ENCODE results near the gene DUSP15. TPM values are rescaled to one million over a fixed set of nuclear protein-coding genes. Genes with fewer than 3 reads are reported as not detected.

DUSP15 gene
- total RNA-seq, 1 experiment from 2014 or later = not detected

DNA sequence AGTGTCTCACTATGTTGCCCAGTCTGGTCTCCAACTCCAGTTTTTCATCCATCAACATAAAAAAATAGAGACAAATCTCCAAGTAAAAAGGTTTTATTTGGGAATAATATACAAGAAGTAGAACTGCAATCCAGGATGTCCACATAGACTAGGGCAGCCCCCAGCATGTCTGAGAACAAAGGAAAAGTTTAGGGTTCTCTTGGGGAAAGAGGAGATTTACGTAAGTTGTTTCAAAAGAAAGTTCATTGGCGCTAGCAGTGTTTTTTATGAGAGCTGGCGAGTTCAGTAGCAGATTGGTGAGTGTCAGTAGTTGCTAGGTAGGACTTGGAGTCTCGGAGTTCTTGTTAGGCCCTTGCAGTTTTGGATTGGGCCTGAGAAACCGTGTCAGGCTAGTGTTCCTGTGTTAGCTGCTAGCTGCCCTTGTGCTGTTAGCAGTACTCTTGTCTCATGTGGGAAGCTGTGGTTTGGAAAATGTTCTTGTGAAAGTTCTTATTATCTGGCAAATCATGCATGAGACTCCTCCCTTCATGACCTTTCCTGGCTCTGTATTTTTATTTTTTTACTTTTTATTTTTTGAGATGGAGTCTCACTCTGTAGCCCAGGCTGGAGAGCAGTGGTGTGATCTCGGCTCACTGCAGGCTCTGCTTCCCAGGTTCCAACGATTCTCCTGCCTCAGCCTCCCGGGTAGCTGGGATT lies 24.8 kb upstream of the DUSP15 start:
- Histone ChIP-seq H4K20me1 (ENCODE audit: insufficient read depth) (no peaks in the 10 kb centered on the region), H3K4me2 (ENCODE audit: low read length) (no peak overlapping the region), H3K27ac (ENCODE audit: low read depth, low read length) (no peak overlapping the region), H3K36me3 (ENCODE audit: control insufficient read depth in 1 of 2, insufficient read depth in 2 of 2, low read length in 2 of 2) (no peaks in the 10 kb centered on the region), H2AFZ (ENCODE audit: low read depth, low read length, poor library complexity, severe bottlenecking) (peak overlapping the region; percentile 86), H3K9me2 (ENCODE audit: insufficient read depth) (no peaks in the 10 kb centered on the region), H3K4me1 (ENCODE audit: control insufficient read depth in 1 of 2, insufficient read depth in 2 of 2, low read length in 2 of 2) (no peaks in the 10 kb centered on the region), H3K4me3 (replicated peaks in 1 of 2; ENCODE audit: low read depth in 1 of 2, low read length in 2 of 2) (no peak overlapping the region), H3K9me3 (ENCODE audit: control insufficient read depth in 1 of 2, insufficient read depth in 1 of 2, low read depth in 1 of 2, low read length in 2 of 2) (no peaks in the 10 kb centered on the region), H3K79me2 (ENCODE audit: insufficient read depth, low read length) (no peaks in the 10 kb centered on the region), H3K9ac (ENCODE audit: low read length) (no peak overlapping the region), H3K27me3 (ENCODE audit: insufficient read depth, low read length) (no peaks in the 10 kb centered on the region)
- no peak for DNase-seq (ENCODE audit: low read depth, low spot score)
- intact Hi-C loops (cut with micrococcal nuclease) = no loop called here
- CTCF ChIA-PET = interaction anchor here (1.5 kb wide), 1 partner anchor 42 kb away, joined by 4 read pairs; no protein-coding TSS in a partner anchor
- BruUV-seq (replicated peaks) = no TSS peak
- TF ChIP-seq, protein P1, sequence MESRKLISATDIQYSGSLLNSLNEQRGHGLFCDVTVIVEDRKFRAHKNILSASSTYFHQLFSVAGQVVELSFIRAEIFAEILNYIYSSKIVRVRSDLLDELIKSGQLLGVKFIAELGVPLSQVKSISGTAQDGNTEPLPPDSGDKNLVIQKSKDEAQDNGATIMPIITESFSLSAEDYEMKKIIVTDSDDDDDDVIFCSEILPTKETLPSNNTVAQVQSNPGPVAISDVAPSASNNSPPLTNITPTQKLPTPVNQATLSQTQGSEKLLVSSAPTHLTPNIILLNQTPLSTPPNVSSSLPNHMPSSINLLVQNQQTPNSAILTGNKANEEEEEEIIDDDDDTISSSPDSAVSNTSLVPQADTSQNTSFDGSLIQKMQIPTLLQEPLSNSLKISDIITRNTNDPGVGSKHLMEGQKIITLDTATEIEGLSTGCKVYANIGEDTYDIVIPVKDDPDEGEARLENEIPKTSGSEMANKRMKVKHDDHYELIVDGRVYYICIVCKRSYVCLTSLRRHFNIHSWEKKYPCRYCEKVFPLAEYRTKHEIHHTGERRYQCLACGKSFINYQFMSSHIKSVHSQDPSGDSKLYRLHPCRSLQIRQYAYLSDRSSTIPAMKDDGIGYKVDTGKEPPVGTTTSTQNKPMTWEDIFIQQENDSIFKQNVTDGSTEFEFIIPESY (IDR thresholded peaks at IDR 0.05; ENCODE audit: extremely low read depth, insufficient replicate concordance, low read length) = no peak
- TF ChIP-seq CBX3 (IDR thresholded peaks at IDR 0.05; ENCODE audit: low read depth) (no peak), ZFX (IDR thresholded peaks at IDR 0.05) (no peak), SIN3A (IDR thresholded peaks at IDR 0.05; ENCODE audit: low read depth) (no peak), JUND (IDR thresholded peaks at IDR 0.05) (no peak), FOSL1 (IDR thresholded peaks at IDR 0.05; ENCODE audit: low read depth) (no peak), POLR2AphosphoS5 (IDR thresholded peaks at IDR 0.05; ENCODE audit: low read depth, low read length) (no peak), EZH2 (IDR thresholded peaks at IDR 0.05) (no peak), EZH2phosphoT487 (IDR thresholded peaks at IDR 0.05; ENCODE audit: borderline replicate concordance) (no peak), ZNF274 (IDR thresholded peaks at IDR 0.05; ENCODE audit: low read depth, low read length) (no peak), ELF1 (IDR thresholded peaks at IDR 0.05; ENCODE audit: borderline replicate concordance, low read depth) (no peak), RAD21 (IDR thresholded peaks at IDR 0.05; ENCODE audit: low read depth) (no peak)
- TF ChIP-seq, protein P2, sequence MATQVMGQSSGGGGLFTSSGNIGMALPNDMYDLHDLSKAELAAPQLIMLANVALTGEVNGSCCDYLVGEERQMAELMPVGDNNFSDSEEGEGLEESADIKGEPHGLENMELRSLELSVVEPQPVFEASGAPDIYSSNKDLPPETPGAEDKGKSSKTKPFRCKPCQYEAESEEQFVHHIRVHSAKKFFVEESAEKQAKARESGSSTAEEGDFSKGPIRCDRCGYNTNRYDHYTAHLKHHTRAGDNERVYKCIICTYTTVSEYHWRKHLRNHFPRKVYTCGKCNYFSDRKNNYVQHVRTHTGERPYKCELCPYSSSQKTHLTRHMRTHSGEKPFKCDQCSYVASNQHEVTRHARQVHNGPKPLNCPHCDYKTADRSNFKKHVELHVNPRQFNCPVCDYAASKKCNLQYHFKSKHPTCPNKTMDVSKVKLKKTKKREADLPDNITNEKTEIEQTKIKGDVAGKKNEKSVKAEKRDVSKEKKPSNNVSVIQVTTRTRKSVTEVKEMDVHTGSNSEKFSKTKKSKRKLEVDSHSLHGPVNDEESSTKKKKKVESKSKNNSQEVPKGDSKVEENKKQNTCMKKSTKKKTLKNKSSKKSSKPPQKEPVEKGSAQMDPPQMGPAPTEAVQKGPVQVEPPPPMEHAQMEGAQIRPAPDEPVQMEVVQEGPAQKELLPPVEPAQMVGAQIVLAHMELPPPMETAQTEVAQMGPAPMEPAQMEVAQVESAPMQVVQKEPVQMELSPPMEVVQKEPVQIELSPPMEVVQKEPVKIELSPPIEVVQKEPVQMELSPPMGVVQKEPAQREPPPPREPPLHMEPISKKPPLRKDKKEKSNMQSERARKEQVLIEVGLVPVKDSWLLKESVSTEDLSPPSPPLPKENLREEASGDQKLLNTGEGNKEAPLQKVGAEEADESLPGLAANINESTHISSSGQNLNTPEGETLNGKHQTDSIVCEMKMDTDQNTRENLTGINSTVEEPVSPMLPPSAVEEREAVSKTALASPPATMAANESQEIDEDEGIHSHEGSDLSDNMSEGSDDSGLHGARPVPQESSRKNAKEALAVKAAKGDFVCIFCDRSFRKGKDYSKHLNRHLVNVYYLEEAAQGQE (IDR thresholded peaks at IDR 0.05; ENCODE audit: low read depth) = no peak
- TF ChIP-seq, protein P3, sequence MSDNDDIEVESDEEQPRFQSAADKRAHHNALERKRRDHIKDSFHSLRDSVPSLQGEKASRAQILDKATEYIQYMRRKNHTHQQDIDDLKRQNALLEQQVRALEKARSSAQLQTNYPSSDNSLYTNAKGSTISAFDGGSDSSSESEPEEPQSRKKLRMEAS (IDR thresholded peaks at IDR 0.05) = no peak
- TF ChIP-seq, protein P4, sequence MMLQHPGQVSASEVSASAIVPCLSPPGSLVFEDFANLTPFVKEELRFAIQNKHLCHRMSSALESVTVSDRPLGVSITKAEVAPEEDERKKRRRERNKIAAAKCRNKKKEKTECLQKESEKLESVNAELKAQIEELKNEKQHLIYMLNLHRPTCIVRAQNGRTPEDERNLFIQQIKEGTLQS (IDR thresholded peaks at IDR 0.05) = no peak
- RAD21 ChIA-PET (ENCODE audit: low non-redundant PET in 1 of 2, low total read pairs in 2 of 2, uncharacterized antibody in 2 of 2, unreplicated experiment in 2 of 2) = no interaction called here
- POLR2A ChIA-PET = no interaction called here
- peak; percentile 49; the same call in 1 of the 2 replicates for ATAC-seq
